Germinal center (tissue), 1 donor: Measurements from ENCODE around the gene SFXN1.

Source experiments
- DNase-seq: peaks from one replicate; pipeline ENCODE4 v3.0.0; 2012; ENCODE audit warnings: mixed read lengths, low spot score

The SFXN1 gene

GRCh38 chr5:175541264-175541663, 62.9 kb downstream of the SFXN1 start:
- DNase-seq = no peak

GRCh38 chr5:175542232-175542965, 64.0 kb downstream of the SFXN1 start:
- DNase-seq = no peak

GRCh38 chr5:175542966-175543235, 64.5 kb downstream of the SFXN1 start:
- DNase-seq = no peak

DNA sequence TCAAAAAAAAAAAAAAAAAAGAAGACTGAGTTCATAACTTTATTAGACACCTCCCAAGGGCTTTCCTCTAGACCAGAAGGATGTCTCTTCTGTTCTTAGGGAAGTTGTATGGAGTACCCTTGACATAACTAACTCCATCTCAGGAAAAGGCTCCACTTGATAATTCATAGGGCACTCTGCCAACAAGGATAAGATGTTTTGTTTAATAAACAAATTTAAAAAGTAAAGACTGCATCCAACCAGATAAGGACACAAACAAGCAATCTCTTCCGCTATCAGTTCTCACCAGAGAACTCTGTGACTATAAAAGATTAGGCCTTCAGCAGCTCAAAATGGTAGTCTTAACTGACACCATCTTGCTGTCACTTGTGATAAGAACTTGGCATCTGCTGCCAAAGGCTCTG, 65.8 kb downstream of the SFXN1 start:
- no peak for DNase-seq

GRCh38 chr5:175544586-175544985, 66.2 kb downstream of the SFXN1 start:
- DNase-seq = no peak

DNA sequence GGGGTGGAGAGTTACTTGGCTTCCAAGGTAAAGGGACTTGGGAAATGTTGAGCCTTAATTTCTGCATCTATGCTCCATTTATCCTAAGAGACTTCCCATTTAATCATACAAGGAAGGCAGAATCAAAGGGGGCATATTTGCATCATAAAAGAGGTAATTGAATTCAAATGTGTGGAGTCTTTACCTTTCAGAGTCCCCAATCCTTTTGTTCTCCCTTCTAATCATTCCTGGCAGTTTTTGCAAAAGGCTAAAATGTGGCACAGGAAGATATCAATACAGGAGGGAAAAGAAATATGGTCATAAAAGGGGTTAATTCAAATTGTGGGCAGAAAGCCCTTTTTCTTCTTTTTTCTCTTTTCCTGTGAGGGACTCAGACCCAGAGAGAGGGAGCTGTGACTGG, 69.5 kb downstream of the SFXN1 start:
- no peak for DNase-seq

DNA sequence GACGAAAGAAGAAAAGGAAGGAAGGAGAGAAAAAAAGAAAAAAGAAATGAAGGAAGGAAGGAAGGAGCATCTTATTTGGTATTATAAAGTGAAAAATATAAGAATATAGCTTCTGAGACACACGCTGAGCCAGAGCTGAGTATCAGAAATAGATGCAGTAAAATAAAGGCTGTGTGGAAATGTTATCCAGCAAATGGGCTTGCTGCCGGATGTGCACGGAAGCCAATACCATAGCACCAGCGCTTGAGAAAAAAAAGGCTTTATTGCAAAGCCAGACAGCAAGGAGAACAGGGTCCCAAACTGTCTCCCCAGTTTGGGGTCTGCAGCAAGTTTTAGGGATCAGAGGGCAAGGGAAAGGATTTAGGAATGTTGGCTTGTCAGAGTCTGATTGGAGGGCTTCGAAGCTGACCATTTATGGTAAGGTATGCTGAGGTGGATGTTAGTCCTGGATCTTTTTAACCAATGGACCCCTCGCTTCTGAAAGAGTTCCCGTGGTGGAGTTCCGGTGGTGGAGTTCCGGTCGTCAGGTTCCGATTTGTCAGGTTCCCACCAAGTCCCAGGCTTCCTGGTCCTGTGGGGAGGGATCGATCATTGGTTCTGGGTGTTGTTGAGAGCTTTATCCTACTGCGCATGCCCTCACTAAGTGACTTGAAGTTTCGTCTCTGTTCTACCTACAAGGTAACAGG, 70.4 kb downstream of the SFXN1 start:
- no peak for DNase-seq

DNA sequence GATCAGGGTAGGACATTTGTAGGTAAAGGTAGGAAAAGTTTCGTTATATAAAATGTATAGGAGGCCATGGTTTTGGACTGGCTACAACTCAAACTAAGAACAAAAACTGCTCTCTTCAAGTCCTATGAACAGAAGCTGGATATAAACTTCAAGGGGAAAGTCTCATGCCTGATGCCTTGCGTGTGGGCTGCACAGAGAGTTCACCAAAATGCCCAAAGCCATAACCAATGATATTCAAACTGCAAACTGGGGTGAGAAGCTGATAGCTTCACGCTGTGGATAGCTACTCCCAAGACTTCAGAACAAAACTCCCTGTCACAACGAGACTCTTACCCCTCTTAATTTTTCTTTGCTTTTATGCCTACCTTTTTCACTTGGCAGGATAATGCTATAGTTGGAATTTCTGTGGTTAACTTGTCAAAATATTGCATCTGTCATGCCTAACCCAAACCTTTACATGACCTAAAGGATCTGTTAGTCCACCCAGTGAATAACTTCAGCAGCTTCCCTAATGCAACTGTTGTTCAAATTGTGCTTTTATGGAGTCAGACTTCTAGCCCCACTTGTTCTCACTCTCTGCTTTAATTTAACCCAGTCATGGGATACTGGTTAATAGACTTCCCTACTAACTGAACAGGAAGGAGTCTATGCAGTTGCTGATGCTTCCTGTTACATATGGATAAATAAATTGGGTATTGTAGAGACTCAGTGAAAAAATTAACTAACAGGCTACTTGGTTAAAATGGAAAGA, 71.9 kb downstream of the SFXN1 start:
- DNase-seq = no peak

DNA sequence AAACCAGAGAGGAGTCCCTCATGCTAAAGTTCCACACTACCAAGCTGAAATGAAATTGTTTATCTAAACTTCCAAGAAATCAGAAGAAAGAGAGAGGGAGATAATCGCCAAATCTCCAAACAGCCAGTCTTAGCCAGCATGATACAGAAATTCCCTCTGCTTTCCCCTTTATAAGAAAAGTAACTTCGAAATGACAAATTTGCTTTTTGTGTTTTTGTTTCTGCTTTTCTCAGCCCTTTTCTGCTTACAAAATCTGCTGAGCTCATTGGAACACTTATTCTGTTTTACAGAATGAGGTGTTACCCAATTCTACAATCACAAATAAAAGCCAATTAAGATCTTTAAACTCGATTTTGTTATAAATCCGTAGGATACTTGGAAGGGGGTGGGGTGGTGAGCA, 72.9 kb downstream of the SFXN1 start:
- DNase-seq = no peak

DNA sequence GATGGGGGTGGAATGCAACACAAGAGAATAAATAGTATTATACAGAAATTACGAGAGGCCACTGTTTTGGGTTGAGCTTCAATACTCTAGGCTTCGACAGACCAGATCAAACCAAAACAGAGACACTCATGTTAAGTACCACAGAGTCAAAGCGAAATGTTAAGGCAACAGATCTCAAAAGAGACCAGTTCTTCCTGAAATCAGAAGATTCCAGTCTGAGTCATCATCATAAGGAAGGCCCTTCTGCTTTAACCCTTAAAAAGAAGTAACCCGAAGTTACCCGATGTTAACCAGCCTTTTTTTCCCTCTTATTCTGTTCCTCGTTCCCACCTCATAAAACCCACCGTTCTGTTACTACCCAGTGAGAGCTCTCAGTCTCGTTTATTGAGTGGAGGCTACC, 75.9 kb downstream of the SFXN1 start:
- DNase-seq = no peak

DNA sequence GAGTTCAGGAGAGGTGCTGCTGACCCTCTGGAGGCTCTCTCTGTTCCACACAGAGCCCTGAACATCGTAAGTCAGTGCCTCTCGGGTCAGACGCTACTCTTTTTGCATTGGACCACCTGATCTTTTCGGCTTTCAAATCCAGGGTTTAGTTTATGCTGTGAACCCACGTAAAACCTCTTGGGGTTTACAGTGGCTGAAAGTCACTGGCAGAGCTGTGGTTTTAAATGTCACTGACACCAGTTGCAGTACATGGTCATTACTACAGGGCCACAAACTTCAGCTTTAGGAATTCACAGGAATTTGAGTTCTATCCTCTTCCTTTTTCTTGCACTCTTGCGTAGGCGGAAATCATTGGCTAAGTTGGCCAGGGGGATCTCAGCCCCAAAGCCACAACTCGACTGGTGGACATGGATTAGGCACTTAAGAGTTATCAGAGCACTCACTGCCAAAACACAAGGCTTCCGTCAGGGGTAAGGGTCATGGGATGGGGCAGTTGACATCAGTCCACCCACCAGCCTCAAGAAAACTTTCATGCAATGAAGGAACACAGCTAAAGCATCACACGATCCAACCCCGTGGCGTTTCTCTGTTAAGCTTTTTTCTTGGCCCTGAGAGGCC, 76.9 kb downstream of the SFXN1 start:
- DNase-seq = no peak

GRCh38 chr5:175556794-175557193, 78.4 kb downstream of the SFXN1 start:
- DNase-seq = no peak

GRCh38 chr5:175557778-175558177, 79.4 kb downstream of the SFXN1 start:
- no peak for DNase-seq

DNA sequence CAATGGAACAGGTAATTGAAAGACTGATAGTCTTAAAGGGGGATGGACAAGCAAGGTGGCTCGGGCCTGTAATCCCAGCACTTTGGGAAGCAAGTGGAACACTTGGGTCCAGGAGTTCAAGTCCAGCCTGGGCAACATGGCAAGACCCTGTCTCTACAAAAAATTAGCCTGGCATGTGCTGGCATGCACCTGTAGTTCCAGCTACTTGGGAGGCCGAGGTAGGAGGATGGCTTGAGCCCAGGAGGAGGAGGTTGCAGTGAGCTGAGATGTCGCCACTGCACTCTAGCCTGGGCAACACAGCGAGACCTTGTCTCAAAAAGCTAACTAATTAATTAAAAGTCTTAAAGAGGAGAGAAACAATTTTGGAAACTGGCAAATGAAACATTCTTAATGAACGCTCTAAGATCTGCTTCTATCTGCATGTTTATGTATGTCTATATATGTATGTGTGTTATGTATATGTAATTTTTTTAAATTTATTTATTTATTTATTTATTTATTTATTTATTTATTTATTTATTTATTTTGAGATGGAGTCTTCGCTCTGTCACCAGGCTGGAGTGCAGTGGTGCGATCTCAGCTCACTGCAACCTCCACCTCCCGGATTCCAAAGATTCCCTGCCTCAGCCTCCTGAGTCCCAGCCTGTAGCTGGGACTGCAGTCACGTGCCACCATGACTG, 80.6 kb downstream of the SFXN1 start:
- DNase-seq = no peak

DNA sequence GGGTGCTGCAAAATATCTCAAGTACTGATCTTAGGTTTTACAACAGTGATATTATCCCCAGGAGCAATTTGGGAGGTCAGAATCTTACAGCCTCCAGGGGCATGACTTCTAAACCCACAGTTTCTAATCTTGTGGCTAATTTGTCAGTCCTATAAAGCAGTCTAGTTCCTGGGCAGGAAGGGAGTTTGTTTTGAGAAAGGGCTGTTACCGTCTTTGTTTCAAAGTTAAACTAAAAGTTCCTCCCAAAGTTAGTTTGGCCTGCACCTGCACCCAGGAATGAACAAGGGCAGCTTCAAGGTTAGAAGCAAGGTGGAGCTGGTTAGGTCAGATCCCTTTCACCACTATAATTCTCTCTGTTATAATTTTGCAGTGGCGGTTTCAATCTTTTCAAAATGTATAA, 81.7 kb downstream of the SFXN1 start:
- DNase-seq = no peak

DNA sequence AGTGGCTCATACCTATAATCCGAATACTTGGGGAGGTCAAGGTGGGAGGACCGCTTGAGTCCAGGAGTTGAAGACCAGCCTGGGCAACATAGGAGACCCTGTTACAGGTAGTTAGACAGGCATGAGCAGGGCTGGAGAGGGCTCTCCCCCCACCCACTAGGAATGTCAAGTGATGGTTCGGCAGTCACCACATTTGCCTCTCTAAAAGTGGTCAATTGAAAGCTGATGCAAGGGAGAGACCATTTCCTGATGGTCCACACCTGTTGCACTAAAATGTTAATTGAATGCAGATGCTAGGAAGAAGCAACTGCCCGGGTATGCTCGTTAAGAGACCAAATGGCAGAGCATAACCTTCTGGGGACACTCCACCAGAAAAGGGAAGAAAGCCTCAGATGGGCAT, 82.7 kb downstream of the SFXN1 start:
- no peak for DNase-seq

DNA sequence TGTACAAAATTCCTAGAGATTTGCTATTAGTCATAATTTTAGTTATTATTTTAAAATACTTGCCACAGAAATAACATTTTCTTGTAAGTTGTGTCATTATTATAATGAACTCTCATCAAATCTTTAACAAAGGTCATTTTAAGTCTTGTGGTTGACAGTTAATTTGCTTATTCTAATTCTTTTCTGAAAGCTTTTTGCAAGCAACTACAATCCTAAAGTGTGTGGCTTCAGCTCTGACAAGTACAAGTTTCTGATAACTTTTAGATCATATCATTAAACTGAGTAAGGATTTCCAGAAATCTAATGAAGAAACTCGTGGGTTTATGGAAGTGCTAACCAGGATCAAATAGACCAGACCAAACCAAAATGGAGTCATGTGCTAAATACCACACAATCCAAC, 86.4 kb downstream of the SFXN1 start:
- DNase-seq = no peak

GRCh38 chr5:175566697-175567096, 88.3 kb downstream of the SFXN1 start:
- no peak for DNase-seq

GRCh38 chr5:175567954-175568353, 89.6 kb downstream of the SFXN1 start:
- no peak for DNase-seq

- no peak for DNase-seq
Observed at GRCh38 chr5:175569701-175570100, 91.3 kb downstream of the SFXN1 start.

- DNase-seq = no peak
Observed at GRCh38 chr5:175572886-175573285, 94.5 kb downstream of the SFXN1 start.

DNA sequence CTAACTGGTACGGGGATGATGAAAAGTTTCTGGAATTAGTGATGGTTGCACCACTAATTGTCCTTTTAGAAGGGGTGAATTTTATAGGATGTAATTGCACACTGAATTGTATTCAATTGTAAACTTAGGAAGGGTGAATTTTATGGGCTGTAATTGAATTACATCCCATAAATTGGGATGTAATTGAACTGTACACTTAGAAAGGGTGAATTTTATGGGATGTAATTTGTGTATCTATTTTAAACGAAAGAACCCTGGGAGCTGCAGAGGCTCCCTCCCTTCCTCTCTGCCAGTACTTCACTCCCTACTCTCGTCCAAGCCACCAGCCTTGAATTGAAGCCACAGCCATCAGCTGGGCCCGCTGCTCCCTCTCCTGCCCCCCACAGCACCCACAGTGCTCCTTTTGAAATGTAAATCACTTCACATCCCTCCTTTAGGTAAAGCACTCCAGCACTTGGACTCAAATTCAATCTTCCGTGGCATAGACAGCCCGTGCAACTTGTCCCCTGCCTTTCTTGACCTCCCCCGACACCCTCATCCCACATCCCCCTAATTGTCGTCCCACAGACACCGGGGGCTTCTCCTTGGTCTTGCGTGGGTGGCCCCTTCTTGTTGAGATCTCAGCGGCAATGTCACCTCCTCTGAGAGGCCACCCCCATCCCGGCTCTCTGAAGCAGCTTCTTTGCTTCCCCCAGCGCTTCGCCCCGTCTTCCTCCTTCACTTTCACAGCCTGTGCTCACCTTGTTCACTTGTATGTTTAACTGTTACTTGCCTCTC, 95.3 kb downstream of the SFXN1 start:
- no peak for DNase-seq
